GM21717 (cell line): ENCODE data around the gene AKAP13.
"Not testable (repeated sequence)": the region's sequence is repeated elsewhere in the genome, so short reads cannot be mapped to it uniquely, and the experiment has no call there.

Experiments used
- ATAC-seq: cut with Tn5 transposase; IDR thresholded peaks from one replicate; pipeline ENCODE4 v1.9.1; 2021; ENCODE audit warnings: mild to moderate bottlenecking, moderate library complexity; ENCODE audit not compliant: unreplicated experiment

The AKAP13 gene

GRCh38 chr15:85562824-85563223 lies 182.4 kb downstream of the AKAP13 start:
- no peak for ATAC-seq

- no peak for ATAC-seq
Observed at GRCh38 chr15:85563328-85563727, 182.9 kb downstream of the AKAP13 start.

GRCh38 chr15:85563731-85564130 lies 183.3 kb downstream of the AKAP13 start:
- no peak for ATAC-seq

GRCh38 chr15:85564686-85565085 lies 184.3 kb downstream of the AKAP13 start:
- ATAC-seq = no peak

- ATAC-seq = no peak
Observed at GRCh38 chr15:85568261-85568808, 187.9 kb downstream of the AKAP13 start.

- no peak for ATAC-seq
Observed at GRCh38 chr15:85570336-85570735, 189.9 kb downstream of the AKAP13 start.

GRCh38 chr15:85571780-85572179 lies 191.4 kb downstream of the AKAP13 start:
- ATAC-seq = no peak

GRCh38 chr15:85576392-85576791 lies 196.0 kb downstream of the AKAP13 start:
- no peak for ATAC-seq

GRCh38 chr15:85578941-85579701 lies 198.7 kb downstream of the AKAP13 start:
- no peak for ATAC-seq

GRCh38 chr15:85579957-85580694 lies 199.7 kb downstream of the AKAP13 start:
- ATAC-seq = no peak

- ATAC-seq = no peak
Observed at GRCh38 chr15:85580879-85581278, 200.5 kb downstream of the AKAP13 start.

- no peak for ATAC-seq
Observed at GRCh38 chr15:85581495-85581894, 201.1 kb downstream of the AKAP13 start.

GRCh38 chr15:85582131-85583079 lies 202.0 kb downstream of the AKAP13 start:
- peak; percentile 37 for ATAC-seq

- no peak for ATAC-seq
Observed at GRCh38 chr15:85583442-85583841, 203.0 kb downstream of the AKAP13 start.

- peak; percentile 35 for ATAC-seq
Observed at GRCh38 chr15:85583923-85584390, 203.6 kb downstream of the AKAP13 start.

- no peak for ATAC-seq
Observed at GRCh38 chr15:85584872-85585271, 204.5 kb downstream of the AKAP13 start.

GRCh38 chr15:85586196-85586595 lies 205.8 kb downstream of the AKAP13 start:
- ATAC-seq = not testable (repeated sequence)

GRCh38 chr15:85587707-85588411 lies 207.5 kb downstream of the AKAP13 start:
- no peak for ATAC-seq

GRCh38 chr15:85588677-85589076 lies 208.3 kb downstream of the AKAP13 start:
- no peak for ATAC-seq

GRCh38 chr15:85589851-85590250 lies 209.4 kb downstream of the AKAP13 start:
- ATAC-seq = no peak
